Liver (tissue), 9 donors: ENCODE results near the gene PPM1D. TPM values are rescaled to one million over a fixed set of nuclear protein-coding genes. Genes with fewer than 3 reads are reported as not detected.

Experiments used
- DNase-seq: peaks from one replicate; pipeline ENCODE4 v3.0.0-alpha.2; 2017; ENCODE audit warnings: low spot score
- H3K27ac ChIP-seq, 2 donors: one replicate each; pipeline ENCODE4 v1.7.0; 2013; ENCODE audit warnings: inconsistent platforms in 2 of 2, low read length in 2 of 2, control low read depth in 1 of 2, low read depth in 1 of 2, mild to moderate bottlenecking in 1 of 2
- H3K27me3 ChIP-seq, 4 donors: one replicate each; pipeline versions ENCODE4 v1.6.1 to v1.7.0; 2013; ENCODE audit warnings: low read length in 3 of 4, inconsistent platforms in 1 of 4, mild to moderate bottlenecking in 1 of 4, moderate library complexity in 1 of 4; ENCODE audit not compliant: control insufficient read depth in 4 of 4, insufficient read depth in 4 of 4
- H3K36me3 ChIP-seq, 4 donors: one replicate each; pipeline versions ENCODE4 v1.6.1 to v1.7.0; 2013; ENCODE audit warnings: low read length in 3 of 4, mild to moderate bottlenecking in 3 of 4, low read depth in 1 of 4, moderate library complexity in 1 of 4; ENCODE audit not compliant: control insufficient read depth in 4 of 4, insufficient read depth in 3 of 4
- H3K4me1 ChIP-seq, 4 donors: one replicate each; pipeline versions ENCODE4 v1.6.1 to v1.7.0; 2013; ENCODE audit warnings: low read length in 3 of 4, mild to moderate bottlenecking in 3 of 4, moderate library complexity in 1 of 4; ENCODE audit not compliant: control insufficient read depth in 4 of 4, insufficient read depth in 4 of 4
- H3K4me3 ChIP-seq, 3 donors: one replicate each; pipeline versions ENCODE4 v1.6.1 to v1.7.0; 2013; ENCODE audit warnings: low read length in 3 of 3, control low read depth in 1 of 3, low read depth in 1 of 3, mild to moderate bottlenecking in 1 of 3
- H3K9ac ChIP-seq, 2 donors: one replicate each; pipeline ENCODE4 v1.7.0; 2013; ENCODE audit warnings: low read length in 2 of 2, mild to moderate bottlenecking in 2 of 2, moderate library complexity in 2 of 2, control low read depth in 1 of 2, low read depth in 1 of 2
- H3K9me3 ChIP-seq, 4 donors: one replicate each; pipeline versions ENCODE4 v1.6.1 to v1.7.0; 2013; ENCODE audit warnings: low read length in 3 of 4; ENCODE audit not compliant: control insufficient read depth in 4 of 4
- EGR1 ChIP-seq, 2 donors: IDR thresholded peaks; 2 replicates each; pipeline ENCODE4 v1.6.1; 2016 to 2018; ENCODE audit warnings: antibody characterized with exemption in 2 of 2, low read depth in 2 of 2
- FOXA2 ChIP-seq: IDR thresholded peaks from 2 replicates; pipeline ENCODE4 v1.6.1; 2016; ENCODE audit warnings: antibody characterized with exemption
- GABPA ChIP-seq, 2 donors: IDR thresholded peaks in 1 of 2; conservative IDR thresholded peaks in 1 of 2; 2 replicates each; pipeline ENCODE4 v1.6.1; 2016; ENCODE audit warnings: antibody characterized with exemption in 2 of 2, mild to moderate bottlenecking in 1 of 2, moderate library complexity in 1 of 2
- HNF4A ChIP-seq, 2 donors: conservative IDR thresholded peaks; 2 replicates each; pipeline ENCODE4 v1.6.1; 2016; ENCODE audit warnings: antibody characterized with exemption in 2 of 2, mild to moderate bottlenecking in 2 of 2
- HNF4G ChIP-seq: IDR thresholded peaks from 2 replicates; pipeline ENCODE4 v1.6.1; 2016; ENCODE audit warnings: antibody characterized with exemption
- MAX ChIP-seq: IDR thresholded peaks from 2 replicates; pipeline ENCODE4 v1.6.1; 2016; ENCODE audit warnings: antibody characterized with exemption
- NR2F2 ChIP-seq: IDR thresholded peaks from 2 replicates; pipeline ENCODE4 v1.6.1; 2016; ENCODE audit warnings: antibody characterized with exemption
- RAD21 ChIP-seq, 2 donors: IDR thresholded peaks; 2 replicates each; pipeline ENCODE4 v1.6.1; 2016; ENCODE audit warnings: antibody characterized with exemption in 2 of 2, mild to moderate bottlenecking in 2 of 2
- RXRA ChIP-seq, 2 donors: IDR thresholded peaks; 2 replicates each; pipeline ENCODE4 v1.6.1; 2017 to 2018; ENCODE audit warnings: antibody characterized with exemption in 2 of 2, mild to moderate bottlenecking in 1 of 2
- SP1 ChIP-seq: IDR thresholded peaks from 2 replicates; pipeline ENCODE4 v1.6.1; 2018; ENCODE audit warnings: antibody characterized with exemption, mild to moderate bottlenecking
- TAF1 ChIP-seq: conservative IDR thresholded peaks from 2 replicates; pipeline ENCODE4 v1.6.1; 2016; ENCODE audit warnings: antibody characterized with exemption, mild to moderate bottlenecking
- YY1 ChIP-seq: IDR thresholded peaks from 2 replicates; pipeline ENCODE4 v1.6.1; 2016; ENCODE audit warnings: antibody characterized with exemption, mild to moderate bottlenecking
- WGBS: extraction: QIAGEN DNeasy Blood & Tissue Kit; methylation state at CpG from one replicate; pipeline ENCODE4 v1.1.7; 2013; 5-methylcytosine and 5-hydroxymethylcytosine counted together
- polyA plus RNA-seq, 2 donors: library from polyadenylated mRNA; stranded (reverse) in 1 of 2; unstranded in 1 of 2; fragments of 200-250 nt in 1 of 2; fragments of >200 nt in 1 of 2; fragmentation: Nextera tagmentation in 1 of 2; extraction: Ambion mirVana in 1 of 2; gene quantifications; one replicate each; pipeline versions ENCODE4 v1.2.1 to v1.2.3, GENCODE V29; 2013 to 2015
- total RNA-seq, 2 donors: library from RNA; depleted of rRNA; stranded (reverse); fragments of >200 nt; gene quantifications; one replicate each; pipeline ENCODE4 v1.2.3, GENCODE V29; 2014
- TF ChIP-seq, protein P1 (sequence below): IDR thresholded peaks from 2 replicates; pipeline ENCODE4 v1.6.1; 2016; ENCODE audit warnings: antibody characterized with exemption
- TF ChIP-seq, protein P2 (sequence below): IDR thresholded peaks from 2 replicates; pipeline ENCODE4 v1.6.1; 2016; ENCODE audit warnings: antibody characterized with exemption
- TF ChIP-seq, protein P3 (sequence below): fragments of 150-350 bp; IDR thresholded peaks from 2 replicates; pipeline ENCODE4 v1.5.1; 2017; ENCODE audit warnings: improper control_type of control experiment, low read depth, low read length; ENCODE audit not compliant: missing input control
- TF ChIP-seq, protein P4 (sequence below): IDR thresholded peaks from 2 replicates; pipeline ENCODE4 v1.6.1; 2016; ENCODE audit warnings: antibody characterized with exemption, mild to moderate bottlenecking
- donor health status: healthy.
- donor health status: healthy.
- donor health status: healthy.
- donor health status: healthy.
- donor health status: healthy.

The PPM1D gene
- total and polyA plus RNA-seq, 4 donors: 2.0 to 8.7 (median 5.0) TPM

DNA sequence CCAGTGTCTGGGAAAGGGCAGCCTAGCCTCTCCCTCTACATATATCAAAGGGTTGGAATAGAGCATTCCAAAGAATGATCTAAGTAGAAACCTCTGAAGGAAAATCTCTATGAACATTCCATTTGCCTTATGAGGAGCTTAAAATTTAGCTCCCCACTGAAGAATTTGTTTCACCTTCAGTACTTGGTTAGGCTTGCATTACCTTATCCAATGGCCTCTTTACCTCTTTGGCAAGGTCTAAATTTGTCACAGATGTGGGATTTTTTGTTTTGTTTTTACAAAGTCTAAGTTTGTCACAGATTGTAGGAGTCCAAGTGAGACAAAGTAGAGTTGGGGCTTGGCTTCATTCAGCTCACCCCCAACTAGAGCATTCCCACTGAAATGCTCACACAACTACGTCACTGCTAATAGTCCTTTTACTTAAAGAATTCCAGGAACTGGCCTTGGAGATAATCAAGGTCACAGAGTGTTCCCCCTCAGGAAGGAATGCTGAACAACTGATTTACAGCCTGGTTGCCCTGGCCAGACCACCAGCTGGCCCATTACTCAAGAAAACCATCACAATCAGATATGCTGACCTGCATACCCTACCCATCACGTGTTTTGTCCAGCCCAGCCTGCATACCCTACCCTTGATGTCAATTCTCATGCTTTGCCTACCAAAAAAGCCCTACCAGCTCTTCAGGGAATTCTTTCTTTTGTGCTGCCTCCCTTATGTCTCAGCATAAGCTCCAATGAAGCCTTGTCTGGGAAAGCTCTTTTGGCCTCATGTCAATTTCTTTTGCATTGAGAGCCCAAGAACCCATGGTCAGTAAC, 26.5 kb upstream of the PPM1D start:
- Histone ChIP-seq H3K27ac (peak overlapping the region in 1 of 2 donors; percentile 28), H3K9ac (no peak overlapping the region), H3K4me3 (no peak overlapping the region), H3K4me1 (peaks cover 0 to 2% (median 0%) of the 10 kb centered on the region in 4 donors), H3K9me3 (no peaks in the 10 kb centered on the region), H3K36me3 (no peaks in the 10 kb centered on the region), H3K27me3 (no peaks in the 10 kb centered on the region)
- WGBS: 82% methylated on average over 2 of the region's 2 CpGs
- DNase-seq: no peak
- TF ChIP-seq, protein P1, sequence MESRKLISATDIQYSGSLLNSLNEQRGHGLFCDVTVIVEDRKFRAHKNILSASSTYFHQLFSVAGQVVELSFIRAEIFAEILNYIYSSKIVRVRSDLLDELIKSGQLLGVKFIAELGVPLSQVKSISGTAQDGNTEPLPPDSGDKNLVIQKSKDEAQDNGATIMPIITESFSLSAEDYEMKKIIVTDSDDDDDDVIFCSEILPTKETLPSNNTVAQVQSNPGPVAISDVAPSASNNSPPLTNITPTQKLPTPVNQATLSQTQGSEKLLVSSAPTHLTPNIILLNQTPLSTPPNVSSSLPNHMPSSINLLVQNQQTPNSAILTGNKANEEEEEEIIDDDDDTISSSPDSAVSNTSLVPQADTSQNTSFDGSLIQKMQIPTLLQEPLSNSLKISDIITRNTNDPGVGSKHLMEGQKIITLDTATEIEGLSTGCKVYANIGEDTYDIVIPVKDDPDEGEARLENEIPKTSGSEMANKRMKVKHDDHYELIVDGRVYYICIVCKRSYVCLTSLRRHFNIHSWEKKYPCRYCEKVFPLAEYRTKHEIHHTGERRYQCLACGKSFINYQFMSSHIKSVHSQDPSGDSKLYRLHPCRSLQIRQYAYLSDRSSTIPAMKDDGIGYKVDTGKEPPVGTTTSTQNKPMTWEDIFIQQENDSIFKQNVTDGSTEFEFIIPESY: no peak
- TF ChIP-seq SP1: peak; percentile 6
- TF ChIP-seq, protein P2, sequence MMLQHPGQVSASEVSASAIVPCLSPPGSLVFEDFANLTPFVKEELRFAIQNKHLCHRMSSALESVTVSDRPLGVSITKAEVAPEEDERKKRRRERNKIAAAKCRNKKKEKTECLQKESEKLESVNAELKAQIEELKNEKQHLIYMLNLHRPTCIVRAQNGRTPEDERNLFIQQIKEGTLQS: no peak
- no peak for TF ChIP-seq HNF4A (conservative IDR thresholded peaks at IDR 0.05)
- TF ChIP-seq TAF1: no peak
- TF ChIP-seq EGR1 (IDR thresholded peaks at IDR 0.05; ENCODE audit: low read depth in 2 of 2): no peak
- TF ChIP-seq NR2F2: peak; percentile 75
- TF ChIP-seq HNF4G: no peak
- TF ChIP-seq GABPA (IDR thresholded peaks at IDR 0.05 in 1 of 2, conservative IDR thresholded peaks at IDR 0.05 in 1 of 2): no peak
- TF ChIP-seq, protein P3, sequence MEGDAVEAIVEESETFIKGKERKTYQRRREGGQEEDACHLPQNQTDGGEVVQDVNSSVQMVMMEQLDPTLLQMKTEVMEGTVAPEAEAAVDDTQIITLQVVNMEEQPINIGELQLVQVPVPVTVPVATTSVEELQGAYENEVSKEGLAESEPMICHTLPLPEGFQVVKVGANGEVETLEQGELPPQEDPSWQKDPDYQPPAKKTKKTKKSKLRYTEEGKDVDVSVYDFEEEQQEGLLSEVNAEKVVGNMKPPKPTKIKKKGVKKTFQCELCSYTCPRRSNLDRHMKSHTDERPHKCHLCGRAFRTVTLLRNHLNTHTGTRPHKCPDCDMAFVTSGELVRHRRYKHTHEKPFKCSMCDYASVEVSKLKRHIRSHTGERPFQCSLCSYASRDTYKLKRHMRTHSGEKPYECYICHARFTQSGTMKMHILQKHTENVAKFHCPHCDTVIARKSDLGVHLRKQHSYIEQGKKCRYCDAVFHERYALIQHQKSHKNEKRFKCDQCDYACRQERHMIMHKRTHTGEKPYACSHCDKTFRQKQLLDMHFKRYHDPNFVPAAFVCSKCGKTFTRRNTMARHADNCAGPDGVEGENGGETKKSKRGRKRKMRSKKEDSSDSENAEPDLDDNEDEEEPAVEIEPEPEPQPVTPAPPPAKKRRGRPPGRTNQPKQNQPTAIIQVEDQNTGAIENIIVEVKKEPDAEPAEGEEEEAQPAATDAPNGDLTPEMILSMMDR: no peak

- no peak overlapping the region for H3K4me3 ChIP-seq
- peaks cover 0 to 3% (median 1%) of the 10 kb centered on the region in 4 donors for H3K4me1 ChIP-seq
- H3K9me3 ChIP-seq: no peaks in the 10 kb centered on the region
- WGBS: 37% methylated on average over 7 of the region's 7 CpGs
- TF ChIP-seq NR2F2 (peak; percentile 38), TAF1 (no peak), RXRA (IDR thresholded peaks at IDR 0.05) (no peak), SP1 (peak; percentile 13), MAX (peak; percentile 45), FOXA2 (peak; percentile 7), YY1 (peak; percentile 34), RAD21 (IDR thresholded peaks at IDR 0.05) (peak; percentile 35 to 52)
- TF ChIP-seq, protein P4, sequence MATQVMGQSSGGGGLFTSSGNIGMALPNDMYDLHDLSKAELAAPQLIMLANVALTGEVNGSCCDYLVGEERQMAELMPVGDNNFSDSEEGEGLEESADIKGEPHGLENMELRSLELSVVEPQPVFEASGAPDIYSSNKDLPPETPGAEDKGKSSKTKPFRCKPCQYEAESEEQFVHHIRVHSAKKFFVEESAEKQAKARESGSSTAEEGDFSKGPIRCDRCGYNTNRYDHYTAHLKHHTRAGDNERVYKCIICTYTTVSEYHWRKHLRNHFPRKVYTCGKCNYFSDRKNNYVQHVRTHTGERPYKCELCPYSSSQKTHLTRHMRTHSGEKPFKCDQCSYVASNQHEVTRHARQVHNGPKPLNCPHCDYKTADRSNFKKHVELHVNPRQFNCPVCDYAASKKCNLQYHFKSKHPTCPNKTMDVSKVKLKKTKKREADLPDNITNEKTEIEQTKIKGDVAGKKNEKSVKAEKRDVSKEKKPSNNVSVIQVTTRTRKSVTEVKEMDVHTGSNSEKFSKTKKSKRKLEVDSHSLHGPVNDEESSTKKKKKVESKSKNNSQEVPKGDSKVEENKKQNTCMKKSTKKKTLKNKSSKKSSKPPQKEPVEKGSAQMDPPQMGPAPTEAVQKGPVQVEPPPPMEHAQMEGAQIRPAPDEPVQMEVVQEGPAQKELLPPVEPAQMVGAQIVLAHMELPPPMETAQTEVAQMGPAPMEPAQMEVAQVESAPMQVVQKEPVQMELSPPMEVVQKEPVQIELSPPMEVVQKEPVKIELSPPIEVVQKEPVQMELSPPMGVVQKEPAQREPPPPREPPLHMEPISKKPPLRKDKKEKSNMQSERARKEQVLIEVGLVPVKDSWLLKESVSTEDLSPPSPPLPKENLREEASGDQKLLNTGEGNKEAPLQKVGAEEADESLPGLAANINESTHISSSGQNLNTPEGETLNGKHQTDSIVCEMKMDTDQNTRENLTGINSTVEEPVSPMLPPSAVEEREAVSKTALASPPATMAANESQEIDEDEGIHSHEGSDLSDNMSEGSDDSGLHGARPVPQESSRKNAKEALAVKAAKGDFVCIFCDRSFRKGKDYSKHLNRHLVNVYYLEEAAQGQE: no peak
- TF ChIP-seq, protein P3: peak; percentile 12
- DNase-seq: no peak
- H3K27ac ChIP-seq: peak overlapping the region; percentile 25
- H3K36me3 ChIP-seq: no peaks in the 10 kb centered on the region
- H3K9ac ChIP-seq: peak overlapping the region in 1 of 2 donors; percentile 59
- no peaks in the 10 kb centered on the region for H3K27me3 ChIP-seq
Observed at GRCh38 chr17:60577147-60577915, 22.7 kb upstream of the PPM1D start.
